Measurements from ENCODE around the gene UBL7. TPM values are rescaled to one million over a fixed set of nuclear protein-coding genes. Genes with fewer than 3 reads are reported as not detected.

The UBL7 gene
- total and polyA plus RNA-seq, 2 experiments from 2014 or later: 39.2 to 60.2 TPM

GRCh38 chr15:74500401-74500800 is 39.4 kb upstream of the UBL7 start:
- Histone ChIP-seq H3K36me3 (replicated peaks; ENCODE audit: insufficient read depth, low read depth) (no peaks in the 10 kb centered on the region), H3K27me3 (no peaks in the 10 kb centered on the region), H3K4me3 (no peak overlapping the region), H4K20me1 (ENCODE audit: insufficient read depth, poor library complexity, severe bottlenecking) (no peaks in the 10 kb centered on the region), H3K9me2 (replicated peaks; ENCODE audit: insufficient read depth) (no peaks in the 10 kb centered on the region), H3K79me2 (no peaks in the 10 kb centered on the region), H3K27ac (no peak overlapping the region), H3K9me3 (ENCODE audit: low read depth) (no peaks in the 10 kb centered on the region), H3K4me1 (ENCODE audit: insufficient read depth) (no peaks in the 10 kb centered on the region), H2AFZ (no peak overlapping the region), H3K4me2 (no peak overlapping the region)
- 95% methylated on average over 2 of the region's 2 CpGs for WGBS (ENCODE audit: low lambda C conversion rate, missing lambda C conversion rate)
- no peak for DNase-seq (ENCODE audit: low spot score)
- no peak for TF ChIP-seq CTCF (IDR thresholded peaks at IDR 0.05; ENCODE audit: poor library complexity)

GRCh38 chr15:74499366-74499765 is 38.4 kb upstream of the UBL7 start:
- Histone ChIP-seq H3K27ac (no peak overlapping the region), H3K9me2 (replicated peaks; ENCODE audit: insufficient read depth) (no peaks in the 10 kb centered on the region), H3K9me3 (ENCODE audit: low read depth) (no peaks in the 10 kb centered on the region), H3K4me2 (no peak overlapping the region), H3K27me3 (no peaks in the 10 kb centered on the region), H3K4me1 (ENCODE audit: insufficient read depth) (no peaks in the 10 kb centered on the region), H3K4me3 (no peak overlapping the region), H3K36me3 (replicated peaks; ENCODE audit: insufficient read depth, low read depth) (no peaks in the 10 kb centered on the region), H3K79me2 (no peaks in the 10 kb centered on the region), H2AFZ (no peak overlapping the region), H4K20me1 (ENCODE audit: insufficient read depth, poor library complexity, severe bottlenecking) (no peaks in the 10 kb centered on the region)
- WGBS (ENCODE audit: low lambda C conversion rate, missing lambda C conversion rate): 98% methylated on average over 2 of the region's 2 CpGs
- DNase-seq (ENCODE audit: low spot score): no peak
- TF ChIP-seq EZH2 (IDR thresholded peaks at IDR 0.05; ENCODE audit: borderline replicate concordance) (no peak), EZH2phosphoT487 (IDR thresholded peaks at IDR 0.05; ENCODE audit: low read depth, severe bottlenecking, unreplicated experiment) (no peak), CTCF (IDR thresholded peaks at IDR 0.05; ENCODE audit: poor library complexity) (no peak)

GRCh38 chr15:74497584-74497983 is 36.6 kb upstream of the UBL7 start:
- H3K36me3 ChIP-seq (replicated peaks; ENCODE audit: insufficient read depth, low read depth): no peaks in the 10 kb centered on the region
- no peaks in the 10 kb centered on the region for H3K9me3 ChIP-seq (ENCODE audit: low read depth)
- no peak overlapping the region for H2AFZ ChIP-seq
- H3K27ac ChIP-seq: no peak overlapping the region
- no peaks in the 10 kb centered on the region for H4K20me1 ChIP-seq (ENCODE audit: insufficient read depth, poor library complexity, severe bottlenecking)
- TF ChIP-seq EZH2 (IDR thresholded peaks at IDR 0.05; ENCODE audit: borderline replicate concordance) (no peak), EZH2phosphoT487 (IDR thresholded peaks at IDR 0.05; ENCODE audit: low read depth, severe bottlenecking, unreplicated experiment) (no peak), CTCF (IDR thresholded peaks at IDR 0.05; ENCODE audit: poor library complexity) (no peak)
- no peaks in the 10 kb centered on the region for H3K79me2 ChIP-seq
- H3K4me3 ChIP-seq: no peak overlapping the region
- H3K27me3 ChIP-seq: no peaks in the 10 kb centered on the region
- WGBS (ENCODE audit: low lambda C conversion rate, missing lambda C conversion rate): 77% methylated on average over 2 of the region's 2 CpGs
- H3K4me2 ChIP-seq: no peak overlapping the region
- DNase-seq (ENCODE audit: low spot score): no peak
- no peaks in the 10 kb centered on the region for H3K9me2 ChIP-seq (replicated peaks; ENCODE audit: insufficient read depth)
- H3K4me1 ChIP-seq (ENCODE audit: insufficient read depth): no peaks in the 10 kb centered on the region

- H3K9me3 ChIP-seq (ENCODE audit: low read depth): no peaks in the 10 kb centered on the region
- H3K36me3 ChIP-seq (replicated peaks; ENCODE audit: insufficient read depth, low read depth): no peaks in the 10 kb centered on the region
- no peaks in the 10 kb centered on the region for H3K4me1 ChIP-seq (ENCODE audit: insufficient read depth)
- TF ChIP-seq EZH2phosphoT487 (IDR thresholded peaks at IDR 0.05; ENCODE audit: low read depth, severe bottlenecking, unreplicated experiment) (no peak), CTCF (IDR thresholded peaks at IDR 0.05; ENCODE audit: poor library complexity) (no peak), EZH2 (IDR thresholded peaks at IDR 0.05; ENCODE audit: borderline replicate concordance) (no peak)
- no peak overlapping the region for H2AFZ ChIP-seq
- WGBS (ENCODE audit: low lambda C conversion rate, missing lambda C conversion rate): 96% methylated on average over 3 of the region's 3 CpGs
- H3K79me2 ChIP-seq: no peaks in the 10 kb centered on the region
- H3K27ac ChIP-seq: no peak overlapping the region
- no peak overlapping the region for H3K4me2 ChIP-seq
- H3K27me3 ChIP-seq: no peaks in the 10 kb centered on the region
- no peaks in the 10 kb centered on the region for H3K9me2 ChIP-seq (replicated peaks; ENCODE audit: insufficient read depth)
- no peak for DNase-seq (ENCODE audit: low spot score)
- H3K4me3 ChIP-seq: no peak overlapping the region
- no peaks in the 10 kb centered on the region for H4K20me1 ChIP-seq (ENCODE audit: insufficient read depth, poor library complexity, severe bottlenecking)
These were observed 35.7 kb upstream of the UBL7 start for GRCh38 chr15:74496648-74497047.
